Keratinocyte (primary cell): ENCODE measurements around the gene KBTBD2. TPM values are rescaled to one million over a fixed set of nuclear protein-coding genes. Genes with fewer than 3 reads are reported as not detected.
"Not testable (repeated sequence)": the region's sequence is repeated elsewhere in the genome, so short reads cannot be mapped to it uniquely, and the experiment has no call there.

Source experiments
- DNase-seq: peaks from one replicate; pipeline ENCODE4 v3.0.0-alpha.2; 2011; ENCODE audit warnings: low read depth, missing footprints, low spot score
- FAIRE-seq: peaks from 2 replicates; lab custom pipeline; 2011; peaks lifted over from hg19 to GRCh38; lab: Jason Lieb, UNC
- H2AFZ ChIP-seq: 2 replicates; pipeline ENCODE4 v1.6.0; 2012; ENCODE audit warnings: low read length, control low read depth, inconsistent platforms; ENCODE audit not compliant: control insufficient read depth
- H3K27ac ChIP-seq: 2 replicates; pipeline ENCODE4 v1.5.1; 2011; ENCODE audit warnings: low read length; ENCODE audit not compliant: control insufficient read depth, insufficient read depth
- H3K27me3 ChIP-seq: 3 replicates; pipeline ENCODE4 v1.6.0; 2011; ENCODE audit warnings: low read length; ENCODE audit not compliant: control insufficient read depth, insufficient read depth; ENCODE audit errors: extremely low read depth
- H3K36me3 ChIP-seq, 2 experiments: 2 replicates in 1 of 2; 3 replicates in 1 of 2; pipeline ENCODE4 v1.5.1; 2011; ENCODE audit warnings: low read length in 2 of 2, mild to moderate bottlenecking in 1 of 2; ENCODE audit not compliant: control insufficient read depth in 2 of 2, insufficient read depth in 2 of 2; ENCODE audit errors: extremely low read depth in 1 of 2
- H3K4me1 ChIP-seq: 3 replicates; pipeline ENCODE4 v1.5.1; 2011; ENCODE audit warnings: low read length; ENCODE audit not compliant: control insufficient read depth, insufficient read depth; ENCODE audit errors: extremely low read depth
- H3K4me2 ChIP-seq: 3 replicates; pipeline ENCODE4 v1.6.0; 2011; ENCODE audit warnings: low read depth, low read length; ENCODE audit not compliant: control insufficient read depth, insufficient read depth; ENCODE audit errors: extremely low read depth
- H3K4me3 ChIP-seq, 3 experiments: fragments of 200-600 bp in 1 of 3; sonication (generic) in 1 of 3; 2 replicates in 2 of 3; 3 replicates in 1 of 3; pipeline ENCODE4 v1.5.1; 2011 to 2016; ENCODE audit warnings: low read length in 3 of 3, mild to moderate bottlenecking in 3 of 3, control low read depth in 2 of 3, inconsistent platforms in 1 of 3, low read depth in 1 of 3, mixed read lengths in 1 of 3, mixed run types in 1 of 3, moderate library complexity in 1 of 3; ENCODE audit not compliant: control insufficient read depth in 2 of 3, insufficient read depth in 2 of 3; ENCODE audit errors: extremely low read depth in 1 of 3
- H3K79me2 ChIP-seq: 2 replicates; pipeline ENCODE4 v1.6.0; 2012; ENCODE audit warnings: low read length; ENCODE audit not compliant: control insufficient read depth, insufficient read depth
- H3K9ac ChIP-seq: 3 replicates; pipeline ENCODE4 v1.6.0; 2011; ENCODE audit warnings: low read length; ENCODE audit not compliant: control insufficient read depth, insufficient read depth; ENCODE audit errors: extremely low read depth
- H3K9me1 ChIP-seq: 3 replicates; pipeline ENCODE4 v1.6.0; 2011; ENCODE audit warnings: low read length; ENCODE audit not compliant: control insufficient read depth, insufficient read depth; ENCODE audit errors: extremely low read depth
- H3K9me3 ChIP-seq: 2 replicates; pipeline ENCODE4 v1.5.1; 2012; ENCODE audit warnings: low read depth, low read length; ENCODE audit not compliant: control insufficient read depth
- H4K20me1 ChIP-seq: 3 replicates; pipeline ENCODE4 v1.6.0; 2011; ENCODE audit warnings: low read length; ENCODE audit not compliant: control insufficient read depth, insufficient read depth; ENCODE audit errors: extremely low read depth
- EZH2 ChIP-seq: IDR thresholded peaks from one replicate; pipeline ENCODE4 v1.6.1; 2012; ENCODE audit warnings: inconsistent platforms, mild to moderate bottlenecking, low read length, moderate library complexity
- dilution Hi-C: fragments of 300-500 bp; cut with MboI; formaldehyde crosslinking; loops from one replicate; pipeline ENCODE4 v1.7.0; 2020; ENCODE audit warnings: low sequenced_read_pairs; ENCODE audit not compliant: extremely low pct_ligation_motif_present
- polyA plus RNA-seq, 5 experiments: library from polyadenylated mRNA; depleted of rRNA in 3 of 5; stranded (reverse) in 3 of 5; stranded (forward) in 1 of 5; unstranded in 1 of 5; fragments of >200 nt; gene quantifications; 1 replicate in 1 of 5; 2 replicates in 3 of 5; 3 replicates in 1 of 5; pipeline versions ENCODE4 v1.2.1 to v1.2.3, GENCODE V29; 2011 to 2012; ENCODE audit warnings: missing spikeins in 2 of 5, low read depth in 1 of 5, low replicate concordance in 1 of 5
- TF ChIP-seq, protein P1 (sequence below), 3 experiments: IDR thresholded peaks in 1 of 3; conservative IDR thresholded peaks in 1 of 3; optimal IDR thresholded peaks in 1 of 3; 2 replicates in 2 of 3; 3 replicates in 1 of 3; pipeline versions ENCODE3 to v1.5.1; 2011; ENCODE audit warnings: low read length in 3 of 3, mild to moderate bottlenecking in 3 of 3, moderate library complexity in 2 of 3, control low read depth in 1 of 3, inconsistent platforms in 1 of 3; ENCODE audit not compliant: insufficient read depth in 2 of 3; ENCODE audit errors: extremely low read depth in 1 of 3

The KBTBD2 gene
- polyA plus RNA-seq, 1 donor (not counting 4 experiments of a cell fraction or from before 2014, with no cell fraction given) = 28.2 TPM

DNA sequence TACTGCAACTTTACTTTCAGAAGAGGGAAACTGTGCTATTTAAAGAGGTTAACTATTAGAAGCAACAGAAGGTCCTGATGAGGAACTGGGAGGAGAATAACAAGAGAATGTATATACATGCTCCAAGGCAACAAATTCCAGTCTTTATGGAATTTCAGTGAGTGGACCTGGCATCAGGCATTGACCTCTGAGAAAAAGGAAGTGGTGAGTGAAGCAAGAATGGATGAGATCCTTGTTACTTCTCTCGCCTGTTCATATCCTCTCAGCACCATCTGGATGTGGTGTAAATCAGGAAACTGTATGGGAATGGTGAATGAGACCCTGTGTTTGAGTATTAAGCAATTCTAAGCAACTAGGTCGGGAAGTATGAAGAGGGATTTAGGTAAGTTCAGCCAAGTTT is 30.3 kb upstream of the KBTBD2 start:
- H3K27ac ChIP-seq = no peak overlapping the region
- no peaks in the 10 kb centered on the region for H3K4me1 ChIP-seq
- dilution Hi-C loops = no loop called here
- H3K4me3 ChIP-seq = no peak overlapping the region
- TF ChIP-seq, protein P1, sequence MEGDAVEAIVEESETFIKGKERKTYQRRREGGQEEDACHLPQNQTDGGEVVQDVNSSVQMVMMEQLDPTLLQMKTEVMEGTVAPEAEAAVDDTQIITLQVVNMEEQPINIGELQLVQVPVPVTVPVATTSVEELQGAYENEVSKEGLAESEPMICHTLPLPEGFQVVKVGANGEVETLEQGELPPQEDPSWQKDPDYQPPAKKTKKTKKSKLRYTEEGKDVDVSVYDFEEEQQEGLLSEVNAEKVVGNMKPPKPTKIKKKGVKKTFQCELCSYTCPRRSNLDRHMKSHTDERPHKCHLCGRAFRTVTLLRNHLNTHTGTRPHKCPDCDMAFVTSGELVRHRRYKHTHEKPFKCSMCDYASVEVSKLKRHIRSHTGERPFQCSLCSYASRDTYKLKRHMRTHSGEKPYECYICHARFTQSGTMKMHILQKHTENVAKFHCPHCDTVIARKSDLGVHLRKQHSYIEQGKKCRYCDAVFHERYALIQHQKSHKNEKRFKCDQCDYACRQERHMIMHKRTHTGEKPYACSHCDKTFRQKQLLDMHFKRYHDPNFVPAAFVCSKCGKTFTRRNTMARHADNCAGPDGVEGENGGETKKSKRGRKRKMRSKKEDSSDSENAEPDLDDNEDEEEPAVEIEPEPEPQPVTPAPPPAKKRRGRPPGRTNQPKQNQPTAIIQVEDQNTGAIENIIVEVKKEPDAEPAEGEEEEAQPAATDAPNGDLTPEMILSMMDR (optimal IDR thresholded peaks at IDR 0.05 in 1 of 3, IDR thresholded peaks at IDR 0.05 in 1 of 3, conservative IDR thresholded peaks at IDR 0.05 in 1 of 3; ENCODE audit: extremely low read depth in 1 of 3, insufficient read depth in 2 of 3, low read length in 3 of 3) = no peak
- no peak for TF ChIP-seq EZH2
- H3K9me1 ChIP-seq = no peaks in the 10 kb centered on the region
- no peaks in the 10 kb centered on the region for H3K9me3 ChIP-seq
- H4K20me1 ChIP-seq = no peaks in the 10 kb centered on the region
- H3K9ac ChIP-seq = no peak overlapping the region
- no peak overlapping the region for H2AFZ ChIP-seq
- H3K79me2 ChIP-seq = no peaks in the 10 kb centered on the region
- DNase-seq (no peak), FAIRE-seq (no peak)
- no peak overlapping the region for H3K4me2 ChIP-seq
- H3K27me3 ChIP-seq = no peaks in the 10 kb centered on the region
- peaks cover 9 to 20% of the 10 kb centered on the region in 2 experiments for H3K36me3 ChIP-seq

DNA sequence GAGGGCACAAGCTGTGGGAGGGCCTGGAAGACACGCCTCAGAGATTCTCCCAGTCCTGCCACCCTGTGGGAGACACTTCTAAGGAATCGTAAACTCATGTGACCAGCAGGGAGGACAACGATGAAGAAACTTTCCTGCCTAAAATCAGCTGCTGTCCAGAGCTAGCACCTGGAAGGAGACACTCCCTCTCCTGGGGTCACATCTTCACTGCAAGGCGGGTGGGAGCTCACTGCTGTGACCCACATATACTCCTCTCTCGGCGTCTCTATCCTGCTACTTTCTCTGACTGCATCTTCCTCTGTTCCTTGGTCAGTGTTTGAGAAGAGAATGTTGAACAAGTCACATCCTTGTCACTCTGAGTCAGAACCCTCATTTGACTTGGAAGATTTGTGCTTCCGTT is 25.4 kb upstream of the KBTBD2 start:
- H3K27ac ChIP-seq, H3K4me3 ChIP-seq, H3K9me1 ChIP-seq, H3K4me1 ChIP-seq, H3K27me3 ChIP-seq, H3K9me3 ChIP-seq, DNase-seq, H3K4me2 ChIP-seq, H3K79me2 ChIP-seq, dilution Hi-C loops, H2AFZ ChIP-seq, H4K20me1 ChIP-seq, H3K9ac ChIP-seq: not testable (repeated sequence)
- FAIRE-seq = peak; percentile 53
- peaks cover 9 to 22% of the 10 kb centered on the region in 2 experiments for H3K36me3 ChIP-seq

DNA sequence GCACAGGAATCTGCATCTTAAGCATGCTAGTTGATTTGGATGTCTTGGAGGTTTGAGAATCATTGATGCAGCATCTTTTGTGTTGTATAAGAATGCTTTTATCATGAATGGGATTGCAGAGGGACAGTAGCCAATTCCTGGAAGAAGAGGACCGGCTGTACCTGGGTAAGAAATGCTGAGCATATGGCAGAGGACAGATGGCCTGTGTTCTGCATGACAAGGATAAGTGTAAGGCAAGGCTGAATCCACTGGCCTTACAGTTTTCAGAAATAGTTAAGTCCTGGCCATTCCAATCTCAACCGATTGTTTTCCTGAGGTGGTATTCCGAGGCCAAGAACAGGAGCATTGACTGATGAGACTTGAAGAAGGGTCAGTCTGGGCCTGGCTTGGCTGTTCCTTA is 24.4 kb upstream of the KBTBD2 start:
- no peak for TF ChIP-seq EZH2
- TF ChIP-seq, protein P1 (optimal IDR thresholded peaks at IDR 0.05 in 1 of 3, IDR thresholded peaks at IDR 0.05 in 1 of 3, conservative IDR thresholded peaks at IDR 0.05 in 1 of 3; ENCODE audit: extremely low read depth in 1 of 3, insufficient read depth in 2 of 3, low read length in 3 of 3) = no peak
- Histone ChIP-seq H3K27ac (no peak overlapping the region), H3K4me1 (no peaks in the 10 kb centered on the region), H3K9me1 (peaks cover 2% of the 10 kb centered on the region), H3K4me3 (no peak overlapping the region), H3K79me2 (no peaks in the 10 kb centered on the region), H3K4me2 (no peak overlapping the region), H3K27me3 (no peaks in the 10 kb centered on the region), H3K9me3 (no peaks in the 10 kb centered on the region), H4K20me1 (no peaks in the 10 kb centered on the region), H3K9ac (no peak overlapping the region), H3K36me3 (peaks cover 9 to 19% of the 10 kb centered on the region in 2 experiments), H2AFZ (no peak overlapping the region)
- FAIRE-seq (no peak), DNase-seq (no peak)
- dilution Hi-C loops = no loop called here
